Memory B cell (primary cell): ENCODE results near the gene EHMT2.
A peak's percentile ranks its signal among the peaks of the same experiment; 100 is the strongest.
"Not testable (repeated sequence)": the region's sequence is repeated elsewhere in the genome, so short reads cannot be mapped to it uniquely, and the experiment has no call there.

ENCODE experiments used
- ATAC-seq: fragments of 150-1000 bp; cut with Tn5 transposase; 2 replicates; pipeline ENCODE4 v1.10.0; 2021; ENCODE audit warnings: low read depth, mild to moderate bottlenecking, moderate library complexity
- DNase-seq, 2 donors: peaks; one replicate each; pipeline ENCODE4 v3.0.0; 2022; ENCODE audit warnings: low spot score in 2 of 2
- H3K27ac Mint-ChIP-seq: one replicate; pipeline ENCODE4 v1.8.0; 2022; ENCODE audit warnings: mild to moderate bottlenecking, moderate library complexity, mixed read lengths
- H3K27me3 Mint-ChIP-seq: one replicate; pipeline ENCODE4 v1.8.0; 2022; ENCODE audit warnings: mixed read lengths
- H3K36me3 Mint-ChIP-seq: one replicate; pipeline ENCODE4 v1.8.0; 2022; ENCODE audit warnings: mild to moderate bottlenecking, mixed read lengths
- H3K4me1 Mint-ChIP-seq: one replicate; pipeline ENCODE4 v1.8.0; 2022; ENCODE audit warnings: mixed read lengths
- H3K4me3 Mint-ChIP-seq: one replicate; pipeline ENCODE4 v1.8.0; 2022; ENCODE audit warnings: mild to moderate bottlenecking, moderate library complexity, mixed read lengths
- H3K9me3 Mint-ChIP-seq: one replicate; pipeline ENCODE4 v1.8.0; 2022; ENCODE audit warnings: mixed read lengths

Gene EHMT2

DNA sequence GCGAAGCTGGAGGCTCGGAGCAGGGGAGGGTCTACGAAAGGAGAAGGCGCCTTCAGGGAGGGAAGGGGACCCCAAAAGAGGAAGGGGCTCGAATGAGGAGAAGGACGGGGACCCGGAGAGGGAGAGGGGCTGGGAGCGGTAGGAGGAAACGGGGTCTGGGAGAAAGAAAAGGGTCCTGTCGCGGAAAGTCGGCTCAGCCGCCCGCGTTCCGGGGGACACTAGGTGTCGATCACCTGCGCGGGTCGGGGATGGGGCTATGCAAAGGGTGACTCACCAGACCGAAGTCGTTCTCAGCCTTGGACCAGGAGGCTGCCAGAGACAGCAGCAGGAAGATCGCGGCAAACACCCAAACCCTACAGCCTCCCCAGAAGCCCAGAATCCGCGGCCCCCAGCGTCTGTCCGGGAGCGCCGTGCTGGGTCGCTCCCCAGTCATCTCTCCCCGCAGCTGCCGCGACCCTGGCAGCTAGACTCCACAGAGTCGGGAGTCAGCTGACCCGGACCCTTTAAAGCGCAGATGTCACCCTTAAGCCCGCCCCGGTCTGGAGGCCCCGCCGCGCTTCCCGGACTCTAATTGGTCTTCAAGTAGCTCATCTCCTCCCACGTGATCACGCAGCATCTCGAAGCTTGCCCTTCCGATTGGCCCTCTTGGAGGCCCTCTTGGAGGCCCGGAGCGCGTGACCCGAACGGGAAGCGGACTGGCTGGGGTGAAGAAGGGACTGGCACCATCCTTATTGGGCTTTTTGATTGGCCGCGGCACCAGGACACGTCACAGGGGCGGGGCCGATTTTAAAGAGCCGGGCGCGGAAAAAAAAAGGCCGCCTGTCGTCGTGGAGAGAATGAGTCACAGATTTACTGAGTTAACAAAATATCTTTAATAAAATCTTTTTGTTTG, 34.9 kb downstream of the EHMT2 start, which contains the start of gene NEU1:
NEU1 (minus strand) TSS at position 478 of the 892 bp plus-strand sequence; CDS start at position 433, 45 bp downstream.
- peak within 1 kb of the TSS; percentile 97 for H3K4me3 Mint-ChIP-seq
- no peaks in the 10 kb centered on the region for H3K9me3 Mint-ChIP-seq
- H3K36me3 Mint-ChIP-seq, result peaks cover 7% of the 10 kb centered on the region
- DNase-seq, result peak; percentile 87 to 97
- H3K27me3 Mint-ChIP-seq, result no peaks in the 10 kb centered on the region
- H3K27ac Mint-ChIP-seq, result peak within 1 kb of the TSS; percentile 96
- peaks cover 12% of the 10 kb centered on the region for H3K4me1 Mint-ChIP-seq
- ATAC-seq, result peak; percentile 93

GRCh38 chr6:31861919-31862343, 35.6 kb downstream of the EHMT2 start:
- H3K4me1 Mint-ChIP-seq, result peaks cover 12% of the 10 kb centered on the region
- ATAC-seq (no peak), DNase-seq (peak in 1 of 2 donors; percentile 18)
- H3K36me3 Mint-ChIP-seq, result peaks cover 9% of the 10 kb centered on the region
- H3K27ac Mint-ChIP-seq, result peak overlapping the region; percentile 96
- H3K9me3 Mint-ChIP-seq, result no peaks in the 10 kb centered on the region
- H3K27me3 Mint-ChIP-seq, result no peaks in the 10 kb centered on the region
- peak overlapping the region; percentile 97 for H3K4me3 Mint-ChIP-seq

DNA sequence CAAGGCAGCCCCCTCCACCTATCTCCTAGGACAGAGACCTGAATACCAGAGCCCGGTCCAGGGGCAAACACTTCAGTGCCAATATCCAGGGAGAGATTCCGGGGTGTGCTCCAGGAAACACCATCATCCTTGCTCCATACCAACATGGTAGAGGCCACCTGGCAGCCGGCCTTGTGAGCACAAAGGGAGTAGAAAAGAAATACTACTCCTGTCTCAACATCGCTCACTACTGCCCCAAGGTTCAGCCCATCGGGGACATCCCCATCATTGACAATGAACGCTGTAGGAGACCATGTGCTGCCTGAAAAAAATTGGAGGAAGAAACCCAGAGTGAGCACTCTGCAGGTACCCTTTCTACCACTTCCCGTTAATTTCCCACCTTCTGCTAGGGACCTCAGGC, 36.3 kb downstream of the EHMT2 start:
- H3K9me3 Mint-ChIP-seq, result no peaks in the 10 kb centered on the region
- H3K27me3 Mint-ChIP-seq, result no peaks in the 10 kb centered on the region
- H3K27ac Mint-ChIP-seq, result no peak overlapping the region
- peaks cover 9% of the 10 kb centered on the region for H3K36me3 Mint-ChIP-seq
- ATAC-seq, result no peak
- DNase-seq, result no peak
- peaks cover 12% of the 10 kb centered on the region for H3K4me1 Mint-ChIP-seq
- H3K4me3 Mint-ChIP-seq, result no peak overlapping the region

DNA sequence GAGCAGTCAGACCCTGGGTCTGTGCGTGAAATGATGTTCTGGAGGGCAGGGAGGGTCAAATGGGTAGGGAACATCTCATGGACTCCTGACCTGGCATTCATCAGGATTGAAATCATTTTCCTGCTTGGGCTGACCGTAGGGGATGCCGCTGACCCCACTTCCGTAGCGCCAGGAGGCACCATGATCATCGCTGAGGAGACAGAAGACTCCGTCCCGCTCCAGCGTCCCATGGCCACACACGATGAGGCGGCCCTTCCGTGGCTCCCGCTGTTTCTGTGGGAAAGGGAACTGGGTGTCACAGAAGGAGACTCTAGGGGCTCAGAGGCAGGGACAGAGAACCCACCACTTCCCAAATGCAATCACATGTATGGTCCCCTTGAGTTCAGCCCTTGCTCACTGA, 37.1 kb downstream of the EHMT2 start:
- ATAC-seq, result no peak
- H3K4me3 Mint-ChIP-seq, result no peak overlapping the region
- H3K36me3 Mint-ChIP-seq, result peaks cover 9% of the 10 kb centered on the region
- no peaks in the 10 kb centered on the region for H3K27me3 Mint-ChIP-seq
- H3K9me3 Mint-ChIP-seq, result no peaks in the 10 kb centered on the region
- peaks cover 12% of the 10 kb centered on the region for H3K4me1 Mint-ChIP-seq
- no peak overlapping the region for H3K27ac Mint-ChIP-seq
- no peak for DNase-seq

DNA sequence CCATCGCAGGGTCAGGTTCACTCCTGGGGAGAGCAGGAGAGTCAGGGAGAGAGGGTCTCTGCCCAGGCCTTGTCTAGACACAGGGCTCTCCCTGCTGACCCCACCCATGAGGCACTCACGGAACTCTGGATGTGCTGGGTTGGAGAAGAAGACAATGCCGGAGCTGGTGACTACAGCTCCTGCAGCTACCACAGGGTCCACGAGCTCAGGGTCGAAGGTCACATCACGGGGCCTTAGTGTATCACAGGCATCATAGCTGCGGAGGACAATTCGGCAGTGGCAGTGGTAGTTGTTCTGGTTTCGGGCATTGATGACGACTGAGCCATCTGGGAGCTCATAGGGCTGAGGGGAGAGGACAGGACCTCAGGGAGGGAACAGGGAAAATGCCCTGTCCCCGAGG, 37.6 kb downstream of the EHMT2 start:
- DNase-seq (no peak), ATAC-seq (no peak)
- Mint-ChIP-seq H3K9me3 (no peaks in the 10 kb centered on the region), H3K27ac (no peak overlapping the region), H3K4me3 (peak overlapping the region; percentile 18), H3K36me3 (peaks cover 9% of the 10 kb centered on the region), H3K27me3 (no peaks in the 10 kb centered on the region), H3K4me1 (peaks cover 12% of the 10 kb centered on the region)

DNA sequence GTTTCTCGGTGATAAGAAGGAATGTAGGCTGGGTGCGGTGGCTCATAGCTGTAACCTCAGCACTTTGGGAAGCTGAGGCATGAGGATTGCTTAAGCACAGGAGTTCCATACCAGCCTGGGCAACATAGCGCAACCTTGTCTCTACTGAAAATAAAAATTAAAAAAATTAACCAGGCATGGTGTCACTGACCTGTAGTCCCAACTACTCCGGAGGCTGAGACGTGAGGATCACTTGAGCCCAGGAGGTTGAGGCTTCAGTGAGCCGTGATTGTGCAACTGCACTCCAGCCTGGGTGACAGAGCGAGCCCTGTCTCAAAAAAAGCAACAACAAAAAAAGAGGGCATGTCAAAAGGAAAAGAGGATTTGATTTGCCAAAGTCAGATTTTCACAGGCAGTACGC, 38.8 kb downstream of the EHMT2 start:
- H3K27ac Mint-ChIP-seq, result no peak overlapping the region
- H3K9me3 Mint-ChIP-seq, result no peaks in the 10 kb centered on the region
- H3K27me3 Mint-ChIP-seq, result no peaks in the 10 kb centered on the region
- ATAC-seq (no peak), DNase-seq (no peak)
- H3K4me3 Mint-ChIP-seq, result no peak overlapping the region
- H3K4me1 Mint-ChIP-seq, result peaks cover 11% of the 10 kb centered on the region
- peaks cover 9% of the 10 kb centered on the region for H3K36me3 Mint-ChIP-seq

DNA sequence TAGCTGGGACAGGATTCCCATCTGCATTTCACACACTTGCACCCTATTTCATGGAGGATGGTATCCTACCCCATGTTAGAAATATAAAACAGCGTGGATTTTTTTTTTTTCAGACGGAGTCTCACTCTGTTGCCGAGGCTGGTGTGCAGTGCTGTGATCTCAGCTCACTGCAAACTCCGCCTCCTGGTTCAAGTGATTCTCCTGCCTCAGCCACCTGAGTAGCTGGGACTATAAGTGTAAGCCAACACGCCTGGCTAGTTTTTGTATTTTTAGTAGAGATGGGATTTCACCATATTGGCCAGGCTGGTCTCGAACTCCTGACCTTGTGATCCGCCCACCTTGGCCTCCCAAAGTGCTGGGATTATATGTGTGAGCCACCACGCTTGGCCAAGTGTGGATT, 39.7 kb downstream of the EHMT2 start:
- ATAC-seq, H3K4me3 Mint-ChIP-seq, H3K4me1 Mint-ChIP-seq, H3K9me3 Mint-ChIP-seq, H3K36me3 Mint-ChIP-seq, DNase-seq, H3K27me3 Mint-ChIP-seq, H3K27ac Mint-ChIP-seq: not testable (repeated sequence)

DNA sequence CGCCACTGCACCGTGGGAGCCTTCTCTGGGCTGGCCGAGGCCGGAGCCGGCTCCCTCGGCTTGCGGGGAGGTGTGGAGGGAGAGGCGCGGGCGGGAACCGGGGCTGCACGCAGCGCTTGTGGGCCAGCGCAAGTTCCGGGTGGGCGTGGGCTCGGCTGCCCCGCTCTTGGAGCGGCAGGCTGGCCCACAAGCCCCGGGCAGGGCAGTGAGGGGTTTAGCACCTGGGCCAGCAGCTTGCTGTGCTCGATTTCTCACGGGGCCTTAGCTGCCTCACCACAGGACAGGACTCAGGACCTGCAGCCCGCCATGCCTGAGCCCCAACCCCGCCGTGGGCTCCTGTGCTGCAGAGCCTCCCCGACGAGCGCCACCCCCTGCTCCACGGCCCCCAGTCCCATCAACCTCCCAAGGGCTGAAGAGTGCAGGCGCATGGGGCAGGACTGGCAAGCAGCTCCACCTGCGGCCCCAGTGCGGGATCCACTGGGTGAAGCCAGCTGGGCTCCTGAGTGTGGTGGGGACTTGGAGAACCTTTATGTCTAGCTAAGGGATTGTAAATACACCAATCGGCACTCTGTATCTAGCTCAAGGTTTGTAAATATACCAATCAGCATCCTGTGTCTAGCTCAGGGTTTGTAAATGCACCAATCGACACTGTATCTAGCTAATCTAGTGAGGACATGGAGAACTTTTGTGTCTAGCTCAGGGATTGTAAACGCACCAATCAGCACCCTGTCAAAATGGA, 45.3 kb downstream of the EHMT2 start:
- H3K27ac Mint-ChIP-seq, DNase-seq, ATAC-seq, H3K4me1 Mint-ChIP-seq, H3K4me3 Mint-ChIP-seq, H3K27me3 Mint-ChIP-seq, H3K9me3 Mint-ChIP-seq, H3K36me3 Mint-ChIP-seq: not testable (repeated sequence)

- H3K27ac Mint-ChIP-seq, result no peak overlapping the region
- H3K27me3 Mint-ChIP-seq, result no peaks in the 10 kb centered on the region
- H3K9me3 Mint-ChIP-seq, result no peaks in the 10 kb centered on the region
- H3K4me1 Mint-ChIP-seq, result no peaks in the 10 kb centered on the region
- DNase-seq (no peak), ATAC-seq (no peak)
- H3K36me3 Mint-ChIP-seq, result peaks cover 2% of the 10 kb centered on the region
- H3K4me3 Mint-ChIP-seq, result no peak overlapping the region
Observed at GRCh38 chr6:31851485-31851832, 46.0 kb downstream of the EHMT2 start.

DNA sequence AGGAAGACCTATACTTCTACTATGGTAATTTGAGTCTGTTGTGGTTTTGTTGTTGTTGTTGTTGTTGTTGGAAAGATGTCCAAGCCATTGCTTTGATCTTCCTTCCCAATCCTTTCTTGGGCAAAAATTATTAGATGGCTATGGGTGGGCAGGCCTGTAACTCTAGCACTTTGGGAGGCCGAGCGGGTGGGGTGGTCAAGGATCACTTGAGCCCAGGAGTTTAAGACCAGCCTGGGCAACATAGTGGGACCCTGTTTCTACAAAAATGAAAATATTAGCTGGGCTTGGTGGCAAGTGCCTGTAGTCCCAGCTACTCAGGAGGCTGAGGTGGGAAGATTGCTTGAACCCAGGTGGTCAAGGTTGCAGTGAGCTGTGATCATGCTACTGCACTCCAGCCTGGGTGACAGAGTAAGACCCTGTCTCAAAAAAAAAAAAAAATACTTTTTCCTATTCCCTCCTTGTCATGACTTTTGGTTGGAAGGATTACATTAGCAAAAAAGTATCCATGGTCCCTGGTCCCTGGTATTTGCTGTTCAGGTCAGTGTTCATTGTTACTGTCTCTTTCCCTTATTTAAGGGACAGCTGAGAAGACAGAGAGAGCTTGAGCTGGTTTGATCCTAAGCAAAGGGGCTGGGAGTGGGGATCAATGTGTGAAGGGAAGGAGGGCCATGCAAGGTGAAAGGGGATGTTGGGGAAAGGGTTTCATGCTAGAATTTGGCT, 46.6 kb downstream of the EHMT2 start:
- Mint-ChIP-seq H3K27ac (no peak overlapping the region), H3K27me3 (no peaks in the 10 kb centered on the region), H3K4me3 (no peak overlapping the region), H3K36me3 (peaks cover 2% of the 10 kb centered on the region), H3K9me3 (no peaks in the 10 kb centered on the region), H3K4me1 (no peaks in the 10 kb centered on the region)
- DNase-seq (no peak), ATAC-seq (no peak)

GRCh38 chr6:31847276-31847978, 50.1 kb downstream of the EHMT2 start:
- no peak for ATAC-seq
- Mint-ChIP-seq H3K36me3 (peaks cover 3% of the 10 kb centered on the region), H3K27ac (no peak overlapping the region), H3K4me3 (no peak overlapping the region), H3K9me3 (no peaks in the 10 kb centered on the region), H3K4me1 (no peaks in the 10 kb centered on the region), H3K27me3 (no peaks in the 10 kb centered on the region)
- no peak for DNase-seq

DNA sequence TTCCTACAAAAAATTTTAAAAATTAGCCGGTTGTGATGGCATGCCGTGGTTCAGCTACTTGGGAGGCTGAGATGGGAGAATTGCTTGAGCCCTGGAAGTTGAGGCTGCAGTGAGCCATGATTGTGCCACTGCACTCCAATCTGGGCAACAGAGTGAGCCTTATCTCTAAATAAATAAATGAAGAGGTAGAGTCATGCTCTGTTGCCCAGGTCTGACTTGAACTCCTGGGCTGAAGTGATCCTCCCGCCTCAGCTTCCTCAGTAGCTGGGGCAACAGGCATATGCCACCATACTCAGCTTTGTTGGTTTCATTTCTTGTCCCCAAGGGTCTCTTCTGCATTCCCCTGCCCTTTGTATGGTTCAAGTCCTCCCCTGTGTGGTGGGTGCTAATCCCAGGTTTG, 53.0 kb downstream of the EHMT2 start:
- Mint-ChIP-seq H3K36me3 (peaks cover 5% of the 10 kb centered on the region), H3K4me1 (no peaks in the 10 kb centered on the region), H3K27me3 (no peaks in the 10 kb centered on the region), H3K27ac (no peak overlapping the region), H3K9me3 (no peaks in the 10 kb centered on the region), H3K4me3 (no peak overlapping the region)
- no peak for ATAC-seq
- no peak for DNase-seq

- Mint-ChIP-seq H3K4me3 (no peak overlapping the region), H3K4me1 (peaks cover 8% of the 10 kb centered on the region), H3K27ac (no peak overlapping the region), H3K9me3 (no peaks in the 10 kb centered on the region), H3K36me3 (peaks cover 15% of the 10 kb centered on the region), H3K27me3 (no peaks in the 10 kb centered on the region)
- DNase-seq (no peak), ATAC-seq (no peak)
Observed at GRCh38 chr6:31842053-31842452, 55.4 kb downstream of the EHMT2 start.
